SU-DHL-6 (cell line): Measurements from ENCODE around the gene PRR22.

Experiments
- H2AFZ ChIP-seq: fragments of 200-600 bp; sonication (generic); 2 replicates; pipeline ENCODE4 v1.6.1; 2014; ENCODE audit warnings: low read depth, mild to moderate bottlenecking, moderate library complexity, mixed read lengths, antibody characterized with exemption, low read length; ENCODE audit not compliant: severe bottlenecking
- H3F3A ChIP-seq: fragments of 200-600 bp; shearing (Covaris generic); 2 replicates; pipeline ENCODE4 v1.6.0; 2016; ENCODE audit warnings: antibody characterized with exemption, mild to moderate bottlenecking; ENCODE audit not compliant: insufficient read depth
- H3K27ac ChIP-seq: fragments of 200-600 bp; sonication (generic); 2 replicates; pipeline ENCODE4 v1.5.1; 2016; ENCODE audit warnings: low read depth, mild to moderate bottlenecking, low read length, moderate library complexity, mixed read lengths
- H3K27me3 ChIP-seq: fragments of 200-600 bp; sonication (generic), shearing (Covaris generic); 2 replicates; pipeline ENCODE4 v1.6.0; 2014; ENCODE audit warnings: mild to moderate bottlenecking, low read length
- H3K36me3 ChIP-seq: fragments of 200-600 bp; sonication (generic); 2 replicates; pipeline ENCODE4 v1.6.1; 2014; ENCODE audit warnings: mild to moderate bottlenecking, low read length, mixed read lengths
- H3K4me2 ChIP-seq: fragments of 300-600, 200-600 bp; shearing (Covaris generic), sonication (generic); 2 replicates; pipeline ENCODE4 v1.6.0; 2014; ENCODE audit warnings: low read length, low read depth, mild to moderate bottlenecking; ENCODE audit not compliant: poor library complexity, severe bottlenecking
- H3K4me3 ChIP-seq: fragments of 200-600 bp; sonication (generic); 2 replicates; pipeline ENCODE4 v1.5.1; 2014; ENCODE audit warnings: antibody characterized with exemption, low read length, mild to moderate bottlenecking, mixed read lengths; ENCODE audit not compliant: insufficient read depth, poor library complexity, severe bottlenecking
- H3K79me2 ChIP-seq: fragments of 200-600 bp; sonication (generic); 2 replicates; pipeline ENCODE4 v1.6.1; 2014; ENCODE audit warnings: mild to moderate bottlenecking, low read length, moderate library complexity; ENCODE audit not compliant: insufficient read depth
- H3K9ac ChIP-seq: fragments of 200-600 bp; sonication (generic); 2 replicates; pipeline ENCODE4 v1.7.0; 2014; ENCODE audit warnings: mild to moderate bottlenecking, low read length
- H3K9me2 ChIP-seq: fragments of 200-600 bp; sonication (generic); replicated peaks from 2 replicates; pipeline ENCODE4 v1.6.1; 2014; ENCODE audit warnings: low read length; ENCODE audit not compliant: insufficient read depth
- H3K9me3 ChIP-seq: fragments of 200-600 bp; sonication (generic); 2 replicates; pipeline ENCODE4 v1.6.1; 2014; ENCODE audit warnings: low read length, mixed read lengths; ENCODE audit not compliant: insufficient read depth
- H4K20me1 ChIP-seq: fragments of 200-600 bp; sonication (generic); 2 replicates; pipeline ENCODE4 v1.6.1; 2014; ENCODE audit warnings: low read depth, mild to moderate bottlenecking, antibody characterized with exemption, low read length, moderate library complexity, mixed read lengths
- EZH2phosphoT487 ChIP-seq: fragments of 200-600 bp; sonication (generic), shearing (Covaris generic); conservative IDR thresholded peaks from 2 replicates; pipeline ENCODE4 v1.6.1; 2018; ENCODE audit warnings: mild to moderate bottlenecking, antibody characterized with exemption, low read length, moderate library complexity, mixed read lengths
- TF ChIP-seq, protein P1 (sequence below): fragments of 200-600 bp; sonication (generic); IDR thresholded peaks from one replicate; pipeline ENCODE4 v1.5.1; 2017; ENCODE audit warnings: antibody characterized with exemption, mild to moderate bottlenecking, low read length, moderate library complexity; ENCODE audit not compliant: insufficient read depth, poor library complexity, severe bottlenecking

Gene PRR22

DNA sequence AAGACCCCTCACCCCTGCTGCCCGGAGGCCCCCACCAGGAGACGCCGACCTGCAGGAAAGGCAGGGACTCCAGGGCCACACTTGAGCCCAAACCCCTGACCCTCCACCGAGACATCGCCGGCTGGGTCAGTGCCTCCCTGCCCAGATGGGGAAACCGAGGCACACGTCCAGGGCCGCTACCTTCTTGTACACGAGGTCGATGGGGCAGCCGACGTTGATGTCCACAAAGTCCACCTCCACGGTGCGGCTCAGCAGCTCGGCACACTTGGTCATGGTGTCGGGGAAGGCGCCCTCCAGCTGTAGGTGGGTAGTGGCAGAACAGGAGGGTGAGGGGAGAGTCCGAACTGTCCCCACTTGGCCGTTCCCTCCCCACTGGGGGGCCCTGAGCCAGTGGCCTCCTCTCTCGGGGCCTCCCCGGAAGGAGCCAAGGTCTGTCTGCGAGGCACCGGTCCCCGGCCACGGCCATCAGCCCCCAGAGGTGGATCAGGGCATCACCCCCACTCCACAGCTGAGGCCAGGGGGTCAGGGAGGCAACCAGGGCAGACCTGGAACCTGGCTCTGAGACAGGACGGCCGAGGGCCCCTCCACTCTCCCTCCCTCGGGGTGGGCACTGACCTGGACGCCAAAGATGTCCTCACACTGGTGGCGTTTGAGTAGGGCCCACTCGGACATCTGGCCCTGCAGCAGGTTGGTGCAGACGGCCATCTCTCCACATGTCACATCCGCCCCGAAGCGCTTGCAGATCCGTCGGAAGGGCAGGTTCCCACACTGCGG is 3.0 kb upstream of the PRR22 start:
- H3K9ac ChIP-seq: no peak overlapping the region
- no peaks in the 10 kb centered on the region for H3K36me3 ChIP-seq
- H4K20me1 ChIP-seq: no peaks in the 10 kb centered on the region
- no peak overlapping the region for H3K4me2 ChIP-seq
- H3K27me3 ChIP-seq: no peaks in the 10 kb centered on the region
- H2AFZ ChIP-seq: no peak overlapping the region
- no peak overlapping the region for H3K4me3 ChIP-seq
- no peaks in the 10 kb centered on the region for H3K9me3 ChIP-seq
- no peak for TF ChIP-seq EZH2phosphoT487
- TF ChIP-seq, protein P1, sequence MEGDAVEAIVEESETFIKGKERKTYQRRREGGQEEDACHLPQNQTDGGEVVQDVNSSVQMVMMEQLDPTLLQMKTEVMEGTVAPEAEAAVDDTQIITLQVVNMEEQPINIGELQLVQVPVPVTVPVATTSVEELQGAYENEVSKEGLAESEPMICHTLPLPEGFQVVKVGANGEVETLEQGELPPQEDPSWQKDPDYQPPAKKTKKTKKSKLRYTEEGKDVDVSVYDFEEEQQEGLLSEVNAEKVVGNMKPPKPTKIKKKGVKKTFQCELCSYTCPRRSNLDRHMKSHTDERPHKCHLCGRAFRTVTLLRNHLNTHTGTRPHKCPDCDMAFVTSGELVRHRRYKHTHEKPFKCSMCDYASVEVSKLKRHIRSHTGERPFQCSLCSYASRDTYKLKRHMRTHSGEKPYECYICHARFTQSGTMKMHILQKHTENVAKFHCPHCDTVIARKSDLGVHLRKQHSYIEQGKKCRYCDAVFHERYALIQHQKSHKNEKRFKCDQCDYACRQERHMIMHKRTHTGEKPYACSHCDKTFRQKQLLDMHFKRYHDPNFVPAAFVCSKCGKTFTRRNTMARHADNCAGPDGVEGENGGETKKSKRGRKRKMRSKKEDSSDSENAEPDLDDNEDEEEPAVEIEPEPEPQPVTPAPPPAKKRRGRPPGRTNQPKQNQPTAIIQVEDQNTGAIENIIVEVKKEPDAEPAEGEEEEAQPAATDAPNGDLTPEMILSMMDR: no peak
- H3K79me2 ChIP-seq: peaks cover 3% of the 10 kb centered on the region; the same call in 1 of the 2 replicates
- H3F3A ChIP-seq: no peaks in the 10 kb centered on the region
- no peak overlapping the region for H3K27ac ChIP-seq
- H3K9me2 ChIP-seq: no peaks in the 10 kb centered on the region

DNA sequence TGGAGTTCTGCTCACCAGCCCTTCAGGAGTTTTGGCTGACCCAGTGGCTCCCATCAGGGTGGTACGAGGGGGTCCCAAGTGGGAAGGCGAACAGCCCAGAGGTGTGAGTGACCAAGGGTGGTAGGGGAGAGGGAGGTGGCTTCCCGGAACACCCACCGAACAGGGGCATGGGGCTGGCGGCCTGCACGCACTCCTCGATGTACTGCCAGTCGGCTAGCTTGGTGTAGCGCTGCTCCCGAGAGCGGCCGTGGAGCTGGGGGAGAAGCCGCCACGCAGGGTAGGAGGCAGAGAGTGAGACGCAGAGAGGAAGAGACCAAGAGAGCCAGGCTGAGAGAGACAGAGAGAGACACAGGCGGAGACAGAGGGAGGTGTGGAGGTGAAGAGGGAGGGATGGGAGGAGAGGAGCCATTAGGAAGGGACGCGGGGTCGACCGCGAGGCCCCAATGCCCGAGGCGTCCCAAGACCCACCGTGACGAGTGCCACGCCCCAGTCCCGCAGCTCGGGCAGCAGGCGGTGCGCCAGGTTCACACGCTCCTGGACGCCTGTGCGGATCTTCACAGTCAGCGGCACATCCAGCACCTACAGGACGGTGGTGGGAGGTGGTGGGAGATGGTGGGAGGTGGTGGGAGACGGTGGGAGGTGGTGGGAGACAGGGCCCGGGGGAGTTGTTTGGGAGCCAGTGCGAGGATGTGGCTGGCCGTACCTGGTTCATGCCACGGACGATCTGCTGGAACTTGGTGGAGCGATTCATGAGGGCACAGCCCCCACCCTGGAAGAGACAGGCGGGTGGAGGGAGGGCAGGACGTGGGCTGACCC is 2.3 kb upstream of the PRR22 start:
- H3K9me2 ChIP-seq: no peaks in the 10 kb centered on the region
- no peaks in the 10 kb centered on the region for H4K20me1 ChIP-seq
- no peak overlapping the region for H3K4me2 ChIP-seq
- no peak overlapping the region for H3K27ac ChIP-seq
- H3K9me3 ChIP-seq: no peaks in the 10 kb centered on the region
- H3K9ac ChIP-seq: no peak overlapping the region
- TF ChIP-seq, protein P1: no peak
- TF ChIP-seq EZH2phosphoT487: no peak
- no peak overlapping the region for H3K4me3 ChIP-seq
- no peak overlapping the region for H2AFZ ChIP-seq
- H3K36me3 ChIP-seq: no peaks in the 10 kb centered on the region
- H3K27me3 ChIP-seq: no peaks in the 10 kb centered on the region
- no peaks in the 10 kb centered on the region for H3F3A ChIP-seq
- peaks cover 3% of the 10 kb centered on the region; the same call in 1 of the 2 replicates for H3K79me2 ChIP-seq

DNA sequence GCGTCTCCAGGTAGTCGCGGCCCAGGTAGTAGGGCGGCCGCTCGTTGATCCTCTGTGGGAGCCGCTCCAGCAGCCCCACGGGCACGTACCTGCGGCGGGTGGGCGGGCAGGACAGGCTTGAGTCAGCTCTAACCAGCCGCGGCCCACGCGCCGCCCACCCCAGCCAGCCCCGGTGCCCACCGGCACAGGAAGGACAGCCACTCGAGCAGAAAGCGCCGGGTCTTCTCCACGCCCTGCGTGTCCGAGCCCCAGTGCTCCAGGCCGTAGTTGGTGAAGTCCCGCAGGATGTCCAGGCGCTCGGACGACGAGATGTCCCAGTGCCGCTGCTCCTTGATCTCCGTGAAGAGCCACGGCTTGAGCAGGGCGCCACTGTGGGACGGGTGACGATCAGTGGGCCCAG is 877 bp upstream of the PRR22 start:
- TF ChIP-seq, protein P1: no peak
- TF ChIP-seq EZH2phosphoT487: no peak
- H3K79me2 ChIP-seq: peaks cover 3% of the 10 kb centered on the region; the same call in 1 of the 2 replicates
- no peaks in the 10 kb centered on the region for H4K20me1 ChIP-seq
- no peak overlapping the region for H3K9ac ChIP-seq
- H3K4me2 ChIP-seq: no peak overlapping the region
- no peaks in the 10 kb centered on the region for H3K9me2 ChIP-seq
- H3K27me3 ChIP-seq: no peaks in the 10 kb centered on the region
- no peak overlapping the region for H3K4me3 ChIP-seq
- no peaks in the 10 kb centered on the region for H3K36me3 ChIP-seq
- H3K27ac ChIP-seq: no peak overlapping the region
- H2AFZ ChIP-seq: no peak overlapping the region
- H3K9me3 ChIP-seq: no peaks in the 10 kb centered on the region
- no peaks in the 10 kb centered on the region for H3F3A ChIP-seq
